Thoracic aorta (tissue), 2 donors: Measurements from ENCODE around the gene OXLD1. TPM values are rescaled to one million over a fixed set of nuclear protein-coding genes. Genes with fewer than 3 reads are reported as not detected.

Source experiments
- ATAC-seq: fragments of 150-250 bp; one replicate; pipeline ENCODE4 v1.8.0; 2017; ENCODE audit warnings: low read depth; ENCODE audit not compliant: insufficient number of reproducible peaks, low FRiP score
- DNase-seq: peaks from one replicate; pipeline ENCODE4 v3.0.0-alpha.2; 2020; ENCODE audit warnings: low spot score
- H3K27ac ChIP-seq, 2 donors: fragments of 200-600 bp; sonication (generic); 1 replicate in 1 of 2; 2 replicates in 1 of 2; pipeline ENCODE4 v1.5.1; 2016; ENCODE audit warnings: mild to moderate bottlenecking in 2 of 2, moderate library complexity in 2 of 2
- H3K27me3 ChIP-seq: fragments of 200-600 bp; sonication (generic); replicated peaks from 2 replicates; pipeline ENCODE4 v1.6.0; 2016; ENCODE audit warnings: mild to moderate bottlenecking; ENCODE audit not compliant: insufficient read depth
- H3K36me3 ChIP-seq: fragments of 200-600 bp; sonication (generic); one replicate; pipeline ENCODE4 v1.5.1; 2016
- H3K4me1 ChIP-seq, 2 donors: fragments of 200-600 bp; sonication (generic); 1 replicate in 1 of 2; 2 replicates in 1 of 2; pipeline versions ENCODE4 v1.5.1 to v1.6.0; 2016; ENCODE audit warnings: low read depth in 2 of 2, mild to moderate bottlenecking in 1 of 2; ENCODE audit not compliant: control insufficient read depth in 1 of 2
- H3K4me3 ChIP-seq: fragments of 200-600 bp; sonication (generic); 2 replicates; pipeline ENCODE4 v1.5.1; 2016; ENCODE audit warnings: mild to moderate bottlenecking
- H3K9me3 ChIP-seq: fragments of 200-600 bp; sonication (generic); 2 replicates; pipeline ENCODE4 v1.5.1; 2016
- total RNA-seq, 2 donors: library from RNA; depleted of rRNA; stranded (reverse); fragments of >200 nt; gene quantifications; one replicate each; pipeline versions ENCODE4 v1.1.0 to v1.2.3, GENCODE V29; 2016
- TF ChIP-seq, protein P1 (sequence below): fragments of 200-600 bp; sonication (generic); IDR thresholded peaks from one replicate; pipeline ENCODE4 v1.5.1; 2019; ENCODE audit warnings: antibody characterized with exemption

OXLD1 gene
- total RNA-seq, 2 donors from 2014 or later, result 13.7 to 33.6 TPM

DNA sequence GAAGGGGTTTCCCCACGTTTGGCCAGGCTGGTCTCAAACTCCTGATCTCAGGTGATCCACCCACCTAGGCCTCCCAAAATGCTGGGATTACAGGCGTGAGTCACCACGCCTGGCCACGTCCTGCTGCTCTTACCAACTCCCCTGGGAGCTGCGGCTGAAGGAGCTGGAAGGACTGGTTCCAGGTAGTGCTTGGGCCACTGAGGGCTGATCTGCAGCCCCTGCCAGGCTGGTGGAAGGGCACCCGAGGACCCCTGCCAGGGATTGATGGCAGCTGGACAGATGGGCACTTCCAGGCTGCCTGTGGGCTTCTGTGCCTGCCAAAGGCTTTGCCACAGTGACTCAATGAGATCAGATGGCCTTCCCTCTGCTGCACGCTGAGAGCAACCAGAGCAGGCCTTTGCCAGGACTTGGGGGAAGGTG is 2.3 kb downstream of the OXLD1 start:
- H3K27me3 ChIP-seq, result no peaks in the 10 kb centered on the region
- H3K4me1 ChIP-seq, result peaks cover 9 to 25% of the 10 kb centered on the region in 2 donors
- no peak for DNase-seq
- no peaks in the 10 kb centered on the region for H3K36me3 ChIP-seq
- ATAC-seq, result no peak
- H3K27ac ChIP-seq, result no peak overlapping the region
- TF ChIP-seq, protein P1, sequence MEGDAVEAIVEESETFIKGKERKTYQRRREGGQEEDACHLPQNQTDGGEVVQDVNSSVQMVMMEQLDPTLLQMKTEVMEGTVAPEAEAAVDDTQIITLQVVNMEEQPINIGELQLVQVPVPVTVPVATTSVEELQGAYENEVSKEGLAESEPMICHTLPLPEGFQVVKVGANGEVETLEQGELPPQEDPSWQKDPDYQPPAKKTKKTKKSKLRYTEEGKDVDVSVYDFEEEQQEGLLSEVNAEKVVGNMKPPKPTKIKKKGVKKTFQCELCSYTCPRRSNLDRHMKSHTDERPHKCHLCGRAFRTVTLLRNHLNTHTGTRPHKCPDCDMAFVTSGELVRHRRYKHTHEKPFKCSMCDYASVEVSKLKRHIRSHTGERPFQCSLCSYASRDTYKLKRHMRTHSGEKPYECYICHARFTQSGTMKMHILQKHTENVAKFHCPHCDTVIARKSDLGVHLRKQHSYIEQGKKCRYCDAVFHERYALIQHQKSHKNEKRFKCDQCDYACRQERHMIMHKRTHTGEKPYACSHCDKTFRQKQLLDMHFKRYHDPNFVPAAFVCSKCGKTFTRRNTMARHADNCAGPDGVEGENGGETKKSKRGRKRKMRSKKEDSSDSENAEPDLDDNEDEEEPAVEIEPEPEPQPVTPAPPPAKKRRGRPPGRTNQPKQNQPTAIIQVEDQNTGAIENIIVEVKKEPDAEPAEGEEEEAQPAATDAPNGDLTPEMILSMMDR, result no peak
- no peaks in the 10 kb centered on the region for H3K9me3 ChIP-seq
- no peak overlapping the region for H3K4me3 ChIP-seq

DNA sequence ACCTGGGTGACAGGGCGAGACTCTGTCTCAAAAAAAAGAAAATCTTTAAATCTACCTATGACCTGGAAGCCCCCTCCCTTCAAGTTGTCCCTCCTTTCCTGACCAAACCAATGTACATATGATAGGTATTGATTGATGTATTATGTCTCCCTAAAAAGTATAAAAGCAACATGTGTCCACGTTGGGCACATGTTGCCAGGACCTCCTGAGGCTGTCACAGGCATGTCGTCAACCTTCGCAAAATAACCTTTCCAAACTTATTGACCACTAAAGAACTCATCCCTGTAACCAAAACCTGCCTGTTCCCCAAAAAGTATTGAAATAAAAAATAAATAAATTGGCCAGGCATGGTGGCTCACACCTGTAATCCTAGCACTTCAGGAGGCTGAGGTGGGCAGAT is 4.4 kb downstream of the OXLD1 start:
- Histone ChIP-seq H3K4me1 (peaks cover 4 to 16% of the 10 kb centered on the region in 2 donors), H3K4me3 (no peak overlapping the region), H3K36me3 (no peaks in the 10 kb centered on the region), H3K9me3 (no peaks in the 10 kb centered on the region), H3K27me3 (no peaks in the 10 kb centered on the region), H3K27ac (no peak overlapping the region)
- DNase-seq (no peak), ATAC-seq (no peak)
- TF ChIP-seq, protein P1, result no peak

DNA sequence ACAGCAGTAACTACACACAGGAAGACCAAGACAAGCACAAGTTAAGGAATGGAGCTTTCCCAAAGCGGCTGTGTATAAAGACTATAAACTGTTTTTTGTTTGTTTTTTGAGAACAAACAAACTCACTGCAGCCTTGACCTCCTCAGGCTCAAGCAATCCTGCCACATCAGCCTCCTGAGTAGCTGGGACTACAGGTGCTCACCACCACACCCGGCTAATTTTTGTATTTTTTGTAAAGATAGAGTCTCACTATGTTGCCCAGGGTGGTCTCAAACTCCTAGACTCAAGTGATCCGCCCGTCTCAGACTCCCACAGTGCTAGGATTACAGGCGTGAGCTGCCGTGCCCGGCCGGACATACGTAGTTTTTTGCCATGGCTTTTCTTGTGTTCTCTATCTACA is 6.0 kb downstream of the OXLD1 start:
- Histone ChIP-seq H3K27ac (no peak overlapping the region), H3K36me3 (no peaks in the 10 kb centered on the region), H3K9me3 (no peaks in the 10 kb centered on the region), H3K4me3 (no peak overlapping the region), H3K27me3 (no peaks in the 10 kb centered on the region), H3K4me1 (peaks cover 1 to 9% of the 10 kb centered on the region in 2 donors)
- DNase-seq (no peak), ATAC-seq (no peak)
- TF ChIP-seq, protein P1, result no peak

DNA sequence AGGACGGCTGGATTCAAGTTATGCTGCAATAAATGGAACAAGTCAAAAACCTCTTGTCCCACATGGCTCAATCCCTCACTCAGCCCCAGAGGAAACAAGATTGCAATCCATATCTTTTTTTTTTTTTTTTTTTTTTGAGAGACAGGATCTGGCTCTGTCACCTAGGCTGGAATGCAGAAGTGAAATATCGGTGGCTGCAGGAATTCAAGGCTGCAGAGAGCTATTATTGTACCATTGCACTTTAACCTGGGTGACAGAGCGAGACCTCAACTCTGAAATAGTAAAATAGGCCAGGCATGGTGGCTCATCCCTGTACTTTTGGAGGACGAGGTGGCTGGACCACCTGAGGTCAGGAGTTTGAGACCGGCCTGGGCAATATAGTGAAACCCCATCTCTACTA is 7.4 kb downstream of the OXLD1 start:
- Histone ChIP-seq H3K36me3 (no peaks in the 10 kb centered on the region), H3K4me1 (no peaks in the 10 kb centered on the region), H3K27me3 (no peaks in the 10 kb centered on the region), H3K4me3 (no peak overlapping the region), H3K27ac (no peak overlapping the region), H3K9me3 (no peaks in the 10 kb centered on the region)
- ATAC-seq (no peak), DNase-seq (no peak)
- TF ChIP-seq, protein P1, result no peak

DNA sequence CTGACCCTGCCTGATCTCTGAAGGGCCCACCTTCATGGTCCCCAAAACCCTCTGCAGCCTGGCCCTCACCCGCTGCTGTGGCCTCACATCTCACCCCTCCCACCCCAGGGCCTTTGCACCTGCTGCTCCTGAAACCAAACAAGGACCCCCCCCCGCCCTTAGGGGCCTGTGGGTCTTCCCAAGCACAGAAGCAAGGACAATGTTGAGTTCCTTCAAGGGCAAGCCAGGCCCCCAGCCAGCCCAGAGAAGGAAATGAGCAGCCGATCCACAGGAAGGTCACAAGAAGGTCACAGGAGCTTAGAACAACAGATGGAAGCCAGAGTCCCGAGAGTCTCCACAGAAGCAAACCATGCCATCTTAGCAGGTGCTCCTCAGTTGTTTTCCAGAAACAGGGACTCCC is 9.6 kb downstream of the OXLD1 start:
- DNase-seq, result no peak
- Histone ChIP-seq H3K36me3 (no peaks in the 10 kb centered on the region), H3K27me3 (no peaks in the 10 kb centered on the region), H3K27ac (no peak overlapping the region), H3K4me1 (no peaks in the 10 kb centered on the region), H3K9me3 (no peaks in the 10 kb centered on the region), H3K4me3 (no peak overlapping the region)
- TF ChIP-seq, protein P1, result no peak
- no peak for ATAC-seq
